ENCODE measurements around the gene TAS2R14.

GRCh38 chr12:10891937-10892336 is 47.1 kb downstream of the TAS2R14 start:
- TF ChIP-seq POLR2A (IDR thresholded peaks at IDR 0.05; ENCODE audit: low read depth, low read length), result no peak
- no peak for TF ChIP-seq CTCF (IDR thresholded peaks at IDR 0.05; ENCODE audit: extremely low read depth in 1 of 2, insufficient read depth in 1 of 2, low read depth in 1 of 2, low read length in 2 of 2)
- TF ChIP-seq FOS (IDR thresholded peaks at IDR 0.05; ENCODE audit: borderline replicate concordance, insufficient read depth, low read length), result no peak
- TF ChIP-seq EZH2 (IDR thresholded peaks at IDR 0.05; ENCODE audit: borderline replicate concordance, low read depth, low read length, severe bottlenecking), result no peak
- TF ChIP-seq MYC (IDR thresholded peaks at IDR 0.05; ENCODE audit: low read depth, low read length), result no peak
- no peak for TF ChIP-seq MAX (IDR thresholded peaks at IDR 0.05; ENCODE audit: insufficient read depth, insufficient read length)
- TF ChIP-seq POLR2AphosphoS5 (IDR thresholded peaks at IDR 0.05; ENCODE audit: insufficient read depth, low read depth, low read length), result no peak
- TF ChIP-seq JUN (IDR thresholded peaks at IDR 0.05; ENCODE audit: borderline replicate concordance, insufficient read depth, insufficient read length, low read depth), result no peak
